GM18505 (cell line): ENCODE results near the gene KCNMB3.
"Not testable (repeated sequence)": the region's sequence is repeated elsewhere in the genome, so short reads cannot be mapped to it uniquely, and the experiment has no call there.

Source experiments
- ATAC-seq: cut with Tn5 transposase; IDR thresholded peaks from one replicate; pipeline ENCODE4 v1.9.1; 2021; ENCODE audit not compliant: unreplicated experiment
- POLR2A ChIP-seq: IDR thresholded peaks from 4 replicates; pipeline ENCODE4 v1.6.1; 2011; ENCODE audit warnings: borderline replicate concordance; ENCODE audit not compliant: insufficient read depth, insufficient read length; ENCODE audit errors: extremely low read depth

KCNMB3 gene

DNA sequence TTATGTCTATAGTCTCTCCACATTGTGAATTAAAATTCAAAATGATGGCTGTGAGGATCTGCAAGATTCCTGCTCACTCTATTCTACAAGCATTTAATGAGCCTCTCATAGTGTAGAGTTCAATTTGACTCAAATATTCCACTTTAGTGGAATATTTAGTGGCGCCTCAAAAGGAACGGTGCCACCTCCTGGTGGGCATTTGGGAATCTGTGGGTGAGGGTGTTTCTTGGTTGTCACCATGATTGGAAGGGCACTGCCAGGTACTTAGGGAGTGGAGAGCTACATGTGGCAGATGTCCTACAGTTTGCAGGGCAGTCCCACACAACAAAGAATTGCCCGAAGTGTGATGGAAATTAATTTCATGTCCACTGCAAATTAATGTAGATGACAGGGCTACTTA is 21.5 kb upstream of the KCNMB3 start:
- TF ChIP-seq POLR2A = no peak
- ATAC-seq = no peak

- TF ChIP-seq POLR2A = no peak
- no peak for ATAC-seq
These were observed 18.3 kb upstream of the KCNMB3 start for GRCh38 chr3:179269152-179269707.

DNA sequence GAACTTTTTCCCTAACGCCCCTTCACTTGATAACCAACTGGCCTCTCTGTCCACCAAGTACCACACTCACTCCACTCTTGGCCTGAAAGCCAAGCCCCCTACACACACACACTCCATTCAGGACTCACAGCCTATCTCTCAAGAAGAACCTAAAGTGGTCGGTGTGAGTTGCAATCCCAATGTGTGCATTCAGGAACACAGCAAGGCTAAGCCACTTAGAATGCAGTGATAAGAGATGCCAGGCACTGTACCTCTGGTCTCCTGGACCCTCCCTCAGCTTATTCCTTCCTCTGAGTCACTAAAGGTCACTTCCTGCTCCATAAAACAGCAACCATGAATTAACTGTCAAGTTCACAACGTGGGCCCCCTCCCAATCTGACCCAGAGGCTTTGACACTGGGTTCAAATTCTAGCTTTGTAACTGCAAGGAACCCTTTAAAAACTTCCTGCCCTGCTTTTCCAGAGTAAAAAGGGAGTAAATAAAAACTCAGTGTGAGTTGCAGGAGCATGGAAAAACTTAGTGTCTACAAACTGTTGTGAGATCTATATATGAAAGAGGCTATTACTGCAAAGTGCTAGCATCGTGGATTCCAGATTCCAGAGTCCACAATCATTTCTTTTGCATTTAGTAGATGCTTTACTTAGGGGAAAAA is 17.6 kb upstream of the KCNMB3 start:
- ATAC-seq = no peak
- no peak for TF ChIP-seq POLR2A

DNA sequence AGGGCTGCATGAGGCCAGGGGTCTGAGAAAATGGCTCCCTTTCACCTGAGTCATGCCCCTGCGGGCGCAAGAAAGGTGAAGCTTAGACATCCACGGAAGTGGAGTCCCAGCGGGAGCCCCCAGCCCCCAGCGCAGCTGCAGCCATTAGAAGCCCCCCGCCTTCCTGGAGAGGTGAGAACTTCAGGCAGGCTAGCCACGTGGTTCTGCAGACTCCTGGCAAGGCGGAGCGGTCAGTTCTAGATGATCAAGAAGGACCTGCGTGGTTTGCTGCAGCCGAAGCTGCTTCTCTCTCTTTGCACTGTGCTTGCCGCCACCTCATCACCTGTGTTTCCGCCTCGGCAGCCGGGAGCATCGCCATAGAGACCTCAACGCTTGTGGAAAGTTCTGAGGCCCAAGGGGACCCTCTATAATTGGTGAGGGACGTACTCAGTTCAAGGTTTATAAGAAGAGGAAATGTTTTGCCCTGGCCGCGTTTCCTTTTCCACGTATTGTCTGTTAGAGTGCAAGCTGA is 15.8 kb upstream of the KCNMB3 start:
- no peak for TF ChIP-seq POLR2A
- ATAC-seq = no peak

DNA sequence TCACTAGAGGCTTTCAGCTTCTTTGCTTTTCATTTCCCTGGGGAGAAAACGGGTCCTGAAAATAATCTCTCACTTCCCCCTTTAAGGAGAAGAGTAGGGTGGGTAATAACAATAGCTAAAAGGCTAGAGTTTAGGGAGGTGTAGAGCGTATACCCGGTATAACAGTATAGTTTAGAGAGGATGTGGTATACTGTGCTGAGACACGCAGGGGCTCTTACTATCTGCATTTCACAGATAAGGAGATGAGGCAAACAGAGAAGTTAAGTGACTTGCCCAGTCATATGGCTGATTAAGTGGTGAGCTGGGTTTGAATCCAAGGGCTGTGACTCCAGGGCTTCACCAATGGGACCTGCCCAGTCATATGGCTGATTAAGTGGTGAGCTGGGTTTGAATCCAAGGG is 15.0 kb upstream of the KCNMB3 start:
- TF ChIP-seq POLR2A = no peak
- ATAC-seq = peak; percentile 51

DNA sequence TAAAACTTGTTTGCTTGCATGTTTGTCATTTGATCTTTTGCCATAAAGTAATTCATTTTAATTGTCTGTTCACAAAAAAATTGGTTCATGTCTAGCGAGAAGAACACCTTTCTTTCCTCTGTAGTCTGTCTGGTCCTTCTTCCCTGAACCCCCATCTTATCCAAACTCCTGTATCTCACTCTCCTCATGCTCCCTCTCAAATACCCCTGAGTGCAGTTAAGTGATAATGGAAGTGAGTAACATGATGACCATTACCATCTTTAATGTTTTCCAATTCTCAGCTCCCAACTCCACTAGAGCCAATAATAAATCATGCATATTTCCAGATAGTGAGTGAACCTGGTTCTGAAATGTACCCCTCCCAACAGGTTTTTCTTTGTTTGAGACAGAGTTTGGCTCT is 14.2 kb upstream of the KCNMB3 start:
- no peak for ATAC-seq
- TF ChIP-seq POLR2A = no peak

GRCh38 chr3:179264449-179264848 is 13.5 kb upstream of the KCNMB3 start:
- no peak for ATAC-seq
- no peak for TF ChIP-seq POLR2A

DNA sequence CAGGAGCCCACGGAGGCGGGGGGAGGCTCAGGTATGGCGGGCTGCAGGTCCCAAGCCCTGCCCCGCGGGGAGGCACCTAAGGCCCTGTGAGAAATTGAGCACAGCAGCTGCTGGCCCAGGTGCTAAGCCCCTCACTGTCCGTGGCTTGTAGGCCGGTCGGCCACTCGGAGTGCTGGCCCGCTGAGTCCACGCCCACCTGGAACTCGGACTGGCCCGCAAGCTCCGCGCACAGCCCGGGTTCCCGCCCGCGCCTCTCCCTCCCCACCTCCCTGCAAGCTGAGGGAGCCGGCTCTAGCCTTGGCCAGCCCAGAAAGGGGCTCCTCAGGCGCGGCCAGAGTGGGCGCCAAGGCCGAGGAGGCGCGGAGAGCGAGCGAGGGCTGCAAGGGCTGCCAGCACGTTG is 12.2 kb upstream of the KCNMB3 start:
- no peak for TF ChIP-seq POLR2A
- no peak for ATAC-seq

DNA sequence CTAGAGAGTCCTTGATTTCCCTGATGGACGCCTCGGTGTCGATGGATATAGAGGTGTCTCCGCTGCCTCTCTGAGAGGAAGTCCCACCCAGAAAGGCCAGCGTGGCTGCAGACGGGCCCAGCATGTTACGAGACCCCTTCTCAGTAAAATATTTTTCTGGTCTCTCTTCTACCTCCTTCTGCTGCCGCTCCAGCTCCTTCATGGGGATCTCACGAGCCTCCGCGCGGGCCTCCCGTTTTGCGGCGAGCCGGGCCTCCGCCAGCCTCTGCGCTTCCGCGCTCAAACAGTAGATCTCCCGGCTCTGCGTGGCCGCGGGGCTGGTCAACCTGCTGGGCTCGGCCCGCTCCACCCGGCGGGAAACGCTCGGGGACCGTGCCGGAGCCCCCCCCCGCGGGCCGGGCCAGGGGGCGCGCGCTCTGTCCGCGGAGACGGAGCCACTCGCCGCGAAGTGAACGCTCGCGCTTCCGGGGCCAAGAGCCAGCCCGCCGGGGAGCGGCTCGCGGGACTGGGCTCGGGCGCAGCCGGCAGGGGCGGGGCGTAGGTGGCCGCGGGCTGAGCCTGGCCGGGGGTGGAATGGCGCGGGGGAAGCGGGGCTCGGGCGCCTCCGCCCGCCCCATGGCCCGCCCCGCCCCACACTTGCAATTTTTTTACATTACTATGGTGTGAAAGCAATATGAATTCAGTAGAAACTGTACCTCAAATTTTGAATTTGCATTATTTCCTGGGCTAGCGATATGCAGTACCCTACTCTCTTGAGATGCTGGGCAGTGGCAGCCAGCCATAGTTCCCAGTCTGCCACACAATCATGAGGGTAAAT is 10.2 kb upstream of the KCNMB3 start:
- ATAC-seq = peak; percentile 89
- peak; percentile 70 for TF ChIP-seq POLR2A

DNA sequence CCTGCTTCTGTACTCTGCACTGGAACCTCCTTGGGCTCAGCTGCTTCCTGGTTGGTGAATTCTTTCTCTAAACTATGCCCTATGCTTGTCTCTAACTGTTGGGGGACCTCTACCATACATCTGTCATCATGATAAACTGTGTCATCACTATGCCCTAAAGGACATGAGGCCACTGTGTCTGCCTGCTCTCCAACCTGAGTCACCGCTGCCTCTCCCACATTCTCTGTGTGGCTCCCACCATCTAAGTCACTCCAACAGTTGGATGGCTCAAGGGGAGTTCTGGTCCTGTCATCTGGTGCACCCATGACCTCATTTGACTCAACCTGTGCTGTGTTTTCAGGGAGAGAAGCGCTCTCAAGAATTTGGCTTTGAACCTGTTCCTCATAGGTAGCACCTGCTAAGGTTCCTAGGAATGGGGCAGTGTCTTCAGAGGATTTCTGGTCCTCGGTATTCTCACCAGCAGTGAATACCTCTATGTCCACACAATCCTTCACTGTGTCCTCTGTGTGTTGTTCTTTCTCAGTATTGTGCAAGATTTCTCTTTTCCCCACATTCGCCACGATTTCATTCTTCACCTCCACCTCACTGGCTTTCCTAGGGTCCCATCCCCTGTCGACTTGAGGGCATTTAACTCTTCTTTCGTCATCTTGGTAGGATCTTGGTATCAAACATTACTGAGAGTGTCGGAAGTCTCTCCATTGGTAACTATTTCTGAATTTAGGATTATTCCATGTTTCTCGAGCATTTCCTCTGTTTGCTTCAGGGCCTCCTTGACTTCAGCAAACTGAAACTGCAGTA is 9.2 kb upstream of the KCNMB3 start:
- ATAC-seq = not testable (repeated sequence)

DNA sequence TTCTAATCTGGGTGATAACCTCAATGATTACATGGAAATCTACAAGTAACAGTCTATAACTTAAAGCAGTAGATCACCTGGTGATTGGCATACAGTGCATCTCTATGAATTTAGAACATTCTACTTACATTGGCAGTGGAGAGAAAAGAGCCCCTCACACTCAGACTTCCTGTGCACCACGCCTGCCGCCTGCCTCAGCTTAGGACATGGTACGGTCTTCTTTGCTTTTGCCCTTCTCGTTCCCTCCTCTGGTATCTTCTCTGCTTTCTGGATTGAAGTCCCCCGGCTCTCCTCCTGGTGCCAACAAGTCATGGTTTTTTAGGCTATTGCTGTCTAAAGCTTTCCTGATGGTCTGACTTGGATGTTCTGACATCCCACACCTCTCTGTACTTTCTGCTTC is 7.9 kb upstream of the KCNMB3 start:
- TF ChIP-seq POLR2A = no peak
- ATAC-seq = no peak

DNA sequence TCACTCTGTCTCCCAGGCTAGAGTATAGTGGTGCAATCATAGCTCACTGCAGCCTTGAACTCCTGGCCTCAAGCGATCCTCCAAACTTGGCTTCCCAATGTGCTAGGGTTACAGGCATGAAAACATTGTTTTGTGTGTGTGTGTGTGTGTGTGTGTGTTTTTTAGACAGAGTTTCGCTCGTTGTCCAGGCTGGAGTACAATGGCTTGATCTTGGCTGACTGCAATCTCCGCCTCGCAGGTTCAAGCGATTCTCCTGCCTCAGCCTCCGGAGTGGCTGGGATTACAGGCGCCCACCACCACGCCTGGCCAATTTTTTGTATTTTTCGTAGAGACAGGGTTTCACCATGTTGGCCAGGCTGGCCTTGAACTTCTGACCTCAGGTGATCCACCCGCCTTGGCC is 6.8 kb upstream of the KCNMB3 start:
- not testable (repeated sequence) for ATAC-seq

DNA sequence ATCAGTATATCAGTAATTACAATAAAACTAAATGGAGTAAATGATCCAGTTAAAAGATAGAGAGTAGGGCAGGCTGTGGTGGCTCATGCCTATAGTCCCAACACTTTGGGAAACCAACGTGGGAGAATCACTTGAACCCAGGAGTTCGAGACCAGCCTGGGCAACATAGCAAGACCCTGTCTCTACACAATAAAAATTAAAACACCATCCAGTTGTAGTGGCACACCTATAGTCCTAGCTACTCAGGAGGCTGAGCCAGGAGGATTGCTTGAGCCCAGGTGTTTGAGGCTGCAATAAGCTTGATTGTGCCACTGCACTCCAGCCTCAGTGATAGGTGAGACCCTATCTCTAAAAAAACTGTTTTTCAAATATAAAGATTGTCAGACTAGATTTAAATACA is 5.9 kb upstream of the KCNMB3 start:
- TF ChIP-seq POLR2A = no peak
- no peak for ATAC-seq
